A549 (cell line): ENCODE data around the gene SRSF11. TPM values are rescaled to one million over a fixed set of nuclear protein-coding genes. Genes with fewer than 3 reads are reported as not detected.
A peak's percentile ranks its signal among the peaks of the same experiment; 100 is the strongest.

Source experiments
- ATAC-seq, 2 experiments: fragments of 200-7000 bp in 1 of 2; fragments of >200 bp in 1 of 2; cut with Nextera tagmentation in 1 of 2; cut with Tn5 transposase in 1 of 2; 3 replicates each; pipeline versions ENCODE4 v1.8.0 to v1.9.1; 2018 to 2020; ENCODE audit warnings: mild to moderate bottlenecking in 1 of 2, moderate library complexity in 1 of 2
- CTCF ChIA-PET: fragments of 300-600 bp; sonication (Branson Sonifier 250); formaldehyde crosslinking; extraction: SDS; loops from one replicate; lab custom pipeline; 2021; ENCODE audit warnings: antibody characterized with exemption, inconsistent platforms; lab: Yijun Ruan, JAX
- POLR2A ChIA-PET: fragments of 350-600 bp; formaldehyde crosslinking; extraction: SDS; loops from one replicate; lab custom pipeline; 2021; ENCODE audit warnings: antibody characterized with exemption, inconsistent platforms; lab: Yijun Ruan, JAX
- DNase-seq, 2 experiments: peaks; one replicate each; pipeline versions ENCODE4 v3.0.0 to v3.0.0-alpha.2; 2011 to 2016; ENCODE audit warnings: low read depth in 1 of 2, low spot score in 1 of 2
- FAIRE-seq: peaks from 2 replicates; lab custom pipeline; 2011; peaks lifted over from hg19 to GRCh38; lab: Jason Lieb, UNC
- H3K27ac ChIP-seq, 2 experiments: fragments of >200 bp; sonication (Bioruptor Twin); formaldehyde crosslinking; 3 replicates each; pipeline ENCODE4 v1.5.1; 2016 to 2017
- H3K4me1 ChIP-seq: fragments of >200 bp; sonication (Bioruptor Twin); formaldehyde crosslinking; 3 replicates; pipeline ENCODE4 v1.6.1; 2016
- H3K4me2 ChIP-seq: fragments of >200 bp; sonication (Bioruptor Twin); formaldehyde crosslinking; 3 replicates; pipeline ENCODE4 v1.6.1; 2016
- H3K4me3 ChIP-seq: fragments of >200 bp; sonication (Bioruptor Twin); formaldehyde crosslinking; 3 replicates; pipeline ENCODE4 v1.5.1; 2016
- H3K9me3 ChIP-seq: fragments of >200 bp; sonication (Bioruptor Twin); formaldehyde crosslinking; 3 replicates; pipeline ENCODE4 v1.6.1; 2016
- BHLHE40 ChIP-seq: IDR thresholded peaks from 2 replicates; pipeline ENCODE4 v1.6.1; 2012; ENCODE audit warnings: low read depth, low read length, inconsistent platforms
- CEBPB ChIP-seq, 2 experiments: fragments of >200 bp in 1 of 2; sonication (Bioruptor Twin) in 1 of 2; formaldehyde crosslinking in 1 of 2; IDR thresholded peaks; 2 replicates each; pipeline ENCODE4 v1.6.1; 2012 to 2016
- CHD2 ChIP-seq: fragments of 150-350 bp; IDR thresholded peaks from 2 replicates; pipeline ENCODE4 v1.6.1; 2014; ENCODE audit warnings: low read length; ENCODE audit not compliant: partially characterized antibody
- E2F6 ChIP-seq: IDR thresholded peaks from 2 replicates; pipeline ENCODE4 v1.6.1; 2012; ENCODE audit warnings: low read depth, borderline replicate concordance
- EHF ChIP-seq: fragments of 250-450 bp; sonication (Bioruptor Pico); IDR thresholded peaks from 2 replicates; pipeline ENCODE4 v1.5.0; 2020; ENCODE audit warnings: mild to moderate bottlenecking
- EHMT2 ChIP-seq: fragments of 200-600 bp; sonication (generic); IDR thresholded peaks from 2 replicates; pipeline ENCODE4 v1.6.1; 2016; ENCODE audit warnings: antibody characterized with exemption, low read depth, mild to moderate bottlenecking, moderate library complexity
- EP300 ChIP-seq, 2 experiments: fragments of >200 bp; sonication (Bioruptor Twin); formaldehyde crosslinking; IDR thresholded peaks; 2 replicates in 1 of 2; 3 replicates in 1 of 2; pipeline ENCODE4 v1.6.1; 2016 to 2017
- FOSB ChIP-seq: fragments of 250-450 bp; sonication (Bioruptor Pico); IDR thresholded peaks from 2 replicates; pipeline ENCODE4 v1.5.0; 2020; ENCODE audit warnings: mild to moderate bottlenecking, moderate library complexity
- HDAC2 ChIP-seq: fragments of 200-600 bp; sonication (generic); IDR thresholded peaks from 2 replicates; pipeline ENCODE4 v1.6.1; 2016
- HEYL ChIP-seq: fragments of 250-450 bp; sonication (Bioruptor Pico); IDR thresholded peaks from 2 replicates; pipeline ENCODE4 v1.8.0; 2021; ENCODE audit warnings: mild to moderate bottlenecking, moderate library complexity
- HMGXB4 ChIP-seq: fragments of 250-450 bp; sonication (Bioruptor Pico); IDR thresholded peaks from 2 replicates; pipeline ENCODE4 v1.5.0; 2021; ENCODE audit warnings: mild to moderate bottlenecking, moderate library complexity, borderline replicate concordance
- HOXA7 ChIP-seq: fragments of 250-450 bp; sonication (Bioruptor Pico); IDR thresholded peaks from 2 replicates; pipeline ENCODE4 v1.5.0; 2020; ENCODE audit warnings: mild to moderate bottlenecking, moderate library complexity
- HOXB13 ChIP-seq: fragments of 250-450 bp; sonication (Bioruptor Pico); IDR thresholded peaks from 2 replicates; pipeline ENCODE4 v1.5.0; 2020; ENCODE audit warnings: low read depth, mild to moderate bottlenecking, moderate library complexity
- KDM1A ChIP-seq: fragments of 200-600 bp; sonication (generic); IDR thresholded peaks from 2 replicates; pipeline ENCODE4 v1.6.1; 2016; ENCODE audit warnings: low read depth, mild to moderate bottlenecking
- MAX ChIP-seq: IDR thresholded peaks from 2 replicates; pipeline ENCODE4 v1.6.1; 2012
- MAZ ChIP-seq: fragments of 150-350 bp; IDR thresholded peaks from 2 replicates; pipeline ENCODE4 v1.6.1; 2014; ENCODE audit warnings: antibody characterized with exemption, low read depth, low read length, borderline replicate concordance
- MYC ChIP-seq: IDR thresholded peaks from 2 replicates; pipeline ENCODE4 v1.6.1; 2012; ENCODE audit warnings: mild to moderate bottlenecking, inconsistent platforms, low read length, improper control_type of control experiment, borderline replicate concordance
- POLR2A ChIP-seq: IDR thresholded peaks from 2 replicates; pipeline ENCODE4 v1.6.1; 2012; ENCODE audit warnings: mild to moderate bottlenecking, low read length
- POLR2AphosphoS2 ChIP-seq: conservative IDR thresholded peaks from 2 replicates; pipeline ENCODE4 v1.6.1; 2012; ENCODE audit warnings: low read length, improper control_type of control experiment, inconsistent platforms
- RARB ChIP-seq: fragments of 250-450 bp; sonication (Bioruptor Pico); IDR thresholded peaks from 2 replicates; pipeline ENCODE4 v1.8.0; 2021; ENCODE audit warnings: mild to moderate bottlenecking, moderate library complexity
- RFX5 ChIP-seq: fragments of 450-650 bp; IDR thresholded peaks from 2 replicates; pipeline ENCODE4 v1.7.1; 2014; ENCODE audit warnings: antibody characterized with exemption, mild to moderate bottlenecking, moderate library complexity
- RNF2 ChIP-seq: fragments of 200-600 bp; sonication (generic); IDR thresholded peaks from 2 replicates; pipeline ENCODE4 v1.6.1; 2016; ENCODE audit warnings: low read depth, mild to moderate bottlenecking, antibody characterized with exemption, moderate library complexity, borderline replicate concordance
- TFCP2L1 ChIP-seq: fragments of 250-450 bp; sonication (Bioruptor Pico); IDR thresholded peaks from 2 replicates; pipeline ENCODE4 v1.5.0; 2021; ENCODE audit warnings: mild to moderate bottlenecking
- ZSCAN20 ChIP-seq: fragments of 250-450 bp; sonication (Bioruptor Pico); IDR thresholded peaks from 2 replicates; pipeline ENCODE4 v1.8.0; 2022; ENCODE audit warnings: mild to moderate bottlenecking, moderate library complexity
- WGBS: methylation state at CpG from one replicate; pipeline ENCODE4 v1.1.6; 2017; ENCODE audit errors: missing lambda C conversion rate; 5-methylcytosine and 5-hydroxymethylcytosine counted together
- polyA plus RNA-seq, 4 experiments: library from polyadenylated mRNA; depleted of rRNA in 3 of 4; stranded (reverse); fragments of >200 nt; fragmentation: RNase III in 1 of 4; extraction: RNeasy Plus Mini Kit Qiagen cat#74134 plus additional on column Dnase treatment in 1 of 4; gene quantifications; 2 replicates in 3 of 4; 3 replicates in 1 of 4; pipeline ENCODE4 v1.2.3, GENCODE V29; 2011 to 2017
- TF ChIP-seq, protein P1 (sequence below): fragments of 450-650 bp; IDR thresholded peaks from 2 replicates; pipeline ENCODE4 v1.6.1; 2014; ENCODE audit warnings: antibody characterized with exemption
- TF ChIP-seq, protein P2 (sequence below): fragments of >200 bp; sonication (Bioruptor Twin); formaldehyde crosslinking; IDR thresholded peaks from 3 replicates; pipeline ENCODE4 v1.6.1; 2016
- TF ChIP-seq, protein P3 (sequence below): fragments of >200 bp; sonication (Bioruptor Twin); formaldehyde crosslinking; IDR thresholded peaks from 2 replicates; pipeline ENCODE4 v1.6.1; 2016
- TF ChIP-seq, protein P4 (sequence below): fragments of 250-450 bp; sonication (Bioruptor Pico); IDR thresholded peaks from 2 replicates; pipeline ENCODE4 v1.5.0; 2020; ENCODE audit warnings: low read depth, mild to moderate bottlenecking, moderate library complexity

Gene SRSF11
- polyA plus RNA-seq, 2 of the 4 experiments (the other 2 are of a cell fraction), result 144 to 172 TPM

DNA sequence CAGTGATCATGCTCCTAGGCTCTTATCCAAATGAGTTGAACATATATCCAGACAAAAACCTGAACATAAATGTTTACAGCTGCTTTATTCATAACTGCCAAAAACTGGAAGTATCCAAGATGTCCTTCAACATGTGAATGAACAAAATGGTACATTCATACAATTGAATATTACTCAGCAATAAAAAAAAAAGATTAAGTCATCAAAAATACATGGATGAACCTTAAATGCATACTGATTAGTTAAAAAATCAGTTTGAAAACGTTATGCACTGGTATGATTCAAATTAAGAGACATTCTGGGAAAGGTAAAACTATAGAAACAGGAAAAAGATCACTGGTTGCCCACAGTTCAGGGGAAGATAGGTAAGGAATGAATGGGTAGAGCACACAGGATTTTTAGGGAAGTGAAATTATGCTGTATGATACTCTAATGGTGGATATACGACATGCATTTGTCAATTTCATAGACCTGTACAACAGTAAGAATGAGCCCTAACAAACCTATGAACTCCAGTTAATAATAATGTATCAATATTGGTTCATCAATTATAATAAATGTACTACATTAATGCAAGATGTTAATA lies 18.9 kb upstream of the SRSF11 start:
- ATAC-seq (no peak), DNase-seq (no peak), FAIRE-seq (no peak)
- ChIA-PET CTCF (no interaction called here), POLR2A (no interaction called here)
- H3K27ac ChIP-seq, result no peak overlapping the region
- H3K9me3 ChIP-seq, result no peaks in the 10 kb centered on the region
- no peak overlapping the region for H3K4me2 ChIP-seq
- H3K4me3 ChIP-seq, result no peak overlapping the region
- TF ChIP-seq, protein P1, sequence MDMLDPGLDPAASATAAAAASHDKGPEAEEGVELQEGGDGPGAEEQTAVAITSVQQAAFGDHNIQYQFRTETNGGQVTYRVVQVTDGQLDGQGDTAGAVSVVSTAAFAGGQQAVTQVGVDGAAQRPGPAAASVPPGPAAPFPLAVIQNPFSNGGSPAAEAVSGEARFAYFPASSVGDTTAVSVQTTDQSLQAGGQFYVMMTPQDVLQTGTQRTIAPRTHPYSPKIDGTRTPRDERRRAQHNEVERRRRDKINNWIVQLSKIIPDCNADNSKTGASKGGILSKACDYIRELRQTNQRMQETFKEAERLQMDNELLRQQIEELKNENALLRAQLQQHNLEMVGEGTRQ, result no peak
- TF ChIP-seq MAZ (no peak), CHD2 (no peak), TFCP2L1 (CRISPR knock-in tag) (no peak), BHLHE40 (no peak), CEBPB (IDR thresholded peaks at IDR 0.05) (no peak), HDAC2 (no peak), EHMT2 (no peak), MYC (no peak), HEYL (CRISPR knock-in tag) (no peak), RARB (CRISPR knock-in tag) (no peak), KDM1A (no peak), RNF2 (no peak), EP300 (IDR thresholded peaks at IDR 0.05) (no peak), POLR2AphosphoS2 (no peak), RFX5 (no peak)
- TF ChIP-seq, protein P2, sequence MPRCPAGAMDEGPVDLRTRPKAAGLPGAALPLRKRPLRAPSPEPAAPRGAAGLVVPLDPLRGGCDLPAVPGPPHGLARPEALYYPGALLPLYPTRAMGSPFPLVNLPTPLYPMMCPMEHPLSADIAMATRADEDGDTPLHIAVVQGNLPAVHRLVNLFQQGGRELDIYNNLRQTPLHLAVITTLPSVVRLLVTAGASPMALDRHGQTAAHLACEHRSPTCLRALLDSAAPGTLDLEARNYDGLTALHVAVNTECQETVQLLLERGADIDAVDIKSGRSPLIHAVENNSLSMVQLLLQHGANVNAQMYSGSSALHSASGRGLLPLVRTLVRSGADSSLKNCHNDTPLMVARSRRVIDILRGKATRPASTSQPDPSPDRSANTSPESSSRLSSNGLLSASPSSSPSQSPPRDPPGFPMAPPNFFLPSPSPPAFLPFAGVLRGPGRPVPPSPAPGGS, result no peak
- 61% methylated on average over 2 of the region's 2 CpGs for WGBS
- H3K4me1 ChIP-seq, result peaks cover 9% of the 10 kb centered on the region; the same call in 2 of the 3 replicates

DNA sequence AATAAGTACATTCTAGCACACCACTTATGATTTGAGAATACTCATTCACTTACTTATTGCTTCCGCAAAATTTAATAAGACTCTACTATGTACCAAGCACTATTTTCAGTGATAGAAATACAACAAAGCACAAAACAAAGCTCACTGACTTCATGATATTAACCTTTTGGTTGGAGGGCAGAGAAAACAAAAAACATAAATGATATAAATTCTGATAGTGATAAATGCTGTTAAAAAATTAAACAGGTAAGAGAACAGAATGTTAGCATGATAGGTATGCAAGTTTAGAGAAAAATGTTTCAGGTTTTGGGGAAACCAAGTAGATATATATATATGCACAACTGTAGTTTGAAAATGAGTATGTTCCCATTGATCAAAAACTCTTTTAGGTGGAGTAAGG lies 17.0 kb upstream of the SRSF11 start:
- DNase-seq (no peak), FAIRE-seq (no peak), ATAC-seq (no peak)
- Histone ChIP-seq H3K9me3 (no peaks in the 10 kb centered on the region), H3K4me2 (peak overlapping the region; percentile 92), H3K4me1 (peaks cover 13% of the 10 kb centered on the region; the same call in 2 of the 3 replicates)
- POLR2A ChIA-PET, result interaction anchor here (2.8 kb wide), 1 partner anchor 17 kb away, joined by 15 read pairs; the partner anchor contains the start of gene SRSF11
- WGBS, result 97% methylated on average over 1 of the region's 1 CpG
- CTCF ChIA-PET, result no interaction called here
- TF ChIP-seq ZSCAN20 (CRISPR knock-in tag) (no peak), HOXB13 (CRISPR knock-in tag) (no peak), BHLHE40 (no peak), HMGXB4 (CRISPR knock-in tag) (no peak), HOXA7 (no peak), MAZ (no peak), E2F6 (no peak), CEBPB (IDR thresholded peaks at IDR 0.05) (no peak), EHF (no peak), FOSB (CRISPR knock-in tag) (no peak), MAX (no peak), HDAC2 (no peak), POLR2A (no peak)
- TF ChIP-seq, protein P3, sequence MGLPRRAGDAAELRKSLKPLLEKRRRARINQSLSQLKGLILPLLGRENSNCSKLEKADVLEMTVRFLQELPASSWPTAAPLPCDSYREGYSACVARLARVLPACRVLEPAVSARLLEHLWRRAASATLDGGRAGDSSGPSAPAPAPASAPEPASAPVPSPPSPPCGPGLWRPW, result no peak
- TF ChIP-seq, protein P4, sequence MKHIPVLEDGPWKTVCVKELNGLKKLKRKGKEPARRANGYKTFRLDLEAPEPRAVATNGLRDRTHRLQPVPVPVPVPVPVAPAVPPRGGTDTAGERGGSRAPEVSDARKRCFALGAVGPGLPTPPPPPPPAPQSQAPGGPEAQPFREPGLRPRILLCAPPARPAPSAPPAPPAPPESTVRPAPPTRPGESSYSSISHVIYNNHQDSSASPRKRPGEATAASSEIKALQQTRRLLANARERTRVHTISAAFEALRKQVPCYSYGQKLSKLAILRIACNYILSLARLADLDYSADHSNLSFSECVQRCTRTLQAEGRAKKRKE (CRISPR knock-in tag), result no peak
- TF ChIP-seq, protein P1, result no peak
- TF ChIP-seq, all 56 proteins: peak for 0
- peak overlapping the region; percentile 84 for H3K4me3 ChIP-seq
- no peak overlapping the region for H3K27ac ChIP-seq
